Hematopoietic multipotent progenitor cell treated with erythropoietin and hydrocortisone succinate and interleukin-3 and kit ligand, for 17 days (in vitro differentiated cells): ENCODE measurements around the gene RPS28.
A peak's percentile ranks its signal among the peaks of the same experiment; 100 is the strongest.
"Not testable (repeated sequence)": the region's sequence is repeated elsewhere in the genome, so short reads cannot be mapped to it uniquely, and the experiment has no call there.

ENCODE experiments used
- DNase-seq: peaks from one replicate; pipeline ENCODE4 v3.0.0-alpha.2; 2015; ENCODE audit warnings: low spot score

RPS28 gene

DNA sequence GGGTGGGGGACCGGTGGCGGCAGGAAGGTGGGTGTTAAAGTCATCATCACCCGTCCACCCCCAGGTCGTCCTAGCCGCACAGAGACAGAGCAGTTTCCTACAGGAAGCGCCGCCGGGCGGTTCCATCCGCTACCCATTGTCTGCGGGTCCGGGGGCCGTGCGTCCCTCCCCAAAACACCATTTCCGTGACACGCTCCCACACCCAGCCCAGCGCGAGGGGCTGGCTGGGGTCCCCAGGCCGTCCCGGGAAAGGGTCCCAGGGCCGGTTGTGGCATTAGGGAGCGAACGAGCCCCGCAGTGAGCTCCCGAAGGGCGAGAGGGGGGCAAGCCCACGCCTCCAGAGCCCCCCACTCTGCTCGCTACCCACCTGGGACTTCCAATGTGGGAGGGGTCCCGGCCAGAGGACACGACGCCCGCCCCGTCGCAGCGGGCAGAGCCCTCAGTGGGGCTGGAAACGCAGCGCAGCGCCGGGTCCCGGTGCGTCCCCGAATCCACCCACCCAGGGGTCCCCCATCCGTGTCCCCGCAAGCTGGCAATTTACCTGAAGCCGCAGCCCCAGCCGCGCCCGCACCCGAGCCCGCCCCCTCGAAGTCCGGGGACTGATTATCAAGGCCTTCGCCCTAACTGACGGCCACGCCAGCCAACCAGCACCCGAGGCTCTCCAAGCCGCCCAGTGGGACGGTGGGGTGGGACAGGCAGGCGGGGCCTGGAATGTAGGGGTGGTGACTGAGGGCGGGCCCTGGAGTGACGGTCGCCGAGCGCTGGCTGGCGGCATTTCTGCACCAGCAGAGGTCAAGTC is 21.6 kb downstream of the RPS28 start, which contains the start of gene KANK3:
Gene KANK3 (minus strand): TSS at position 579 of the 799 bp plus-strand sequence. CDS start 5,434 bp downstream, outside the sequence.
- DNase-seq, result peak; percentile 83

GRCh38 chr19:8343483-8343844 is 22.2 kb downstream of the RPS28 start:
- no peak for DNase-seq

GRCh38 chr19:8349629-8350372 is 28.5 kb downstream of the RPS28 start:
- DNase-seq, result not testable (repeated sequence)

DNA sequence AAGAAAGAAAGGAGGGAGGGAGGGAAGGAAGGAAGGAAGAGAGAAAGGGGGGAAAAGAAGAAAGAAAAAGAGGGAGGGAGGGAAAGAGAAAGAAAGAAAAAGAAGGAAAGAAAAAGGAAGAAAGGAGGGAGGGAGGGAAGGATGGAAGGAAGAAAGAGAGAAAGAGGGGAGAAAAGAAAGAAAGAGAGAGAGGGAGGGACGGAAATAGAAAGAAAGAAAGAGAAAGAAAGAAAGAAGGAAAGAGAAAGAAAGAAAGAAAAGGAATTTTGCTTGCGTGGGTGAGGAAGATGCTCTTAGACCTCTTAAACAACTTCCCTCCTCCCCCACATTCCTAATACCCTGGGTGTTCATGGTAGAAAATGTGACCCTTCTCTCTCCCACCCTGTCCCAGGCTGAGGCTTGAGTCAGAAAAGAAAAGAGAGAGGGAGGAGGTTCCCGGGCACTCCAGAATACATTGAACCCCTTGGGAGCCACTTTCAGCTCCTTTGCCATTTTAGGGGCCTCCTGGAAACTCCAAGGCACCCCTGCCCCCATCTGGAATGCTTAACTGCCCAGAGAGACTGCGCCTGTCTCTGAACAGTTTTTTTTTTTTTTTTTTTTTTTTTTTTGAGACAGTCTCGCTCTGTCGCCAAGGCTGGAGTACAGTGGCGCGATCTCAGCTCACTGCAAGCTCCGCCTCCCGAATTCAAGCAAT is 31.0 kb downstream of the RPS28 start:
- DNase-seq, result no peak

DNA sequence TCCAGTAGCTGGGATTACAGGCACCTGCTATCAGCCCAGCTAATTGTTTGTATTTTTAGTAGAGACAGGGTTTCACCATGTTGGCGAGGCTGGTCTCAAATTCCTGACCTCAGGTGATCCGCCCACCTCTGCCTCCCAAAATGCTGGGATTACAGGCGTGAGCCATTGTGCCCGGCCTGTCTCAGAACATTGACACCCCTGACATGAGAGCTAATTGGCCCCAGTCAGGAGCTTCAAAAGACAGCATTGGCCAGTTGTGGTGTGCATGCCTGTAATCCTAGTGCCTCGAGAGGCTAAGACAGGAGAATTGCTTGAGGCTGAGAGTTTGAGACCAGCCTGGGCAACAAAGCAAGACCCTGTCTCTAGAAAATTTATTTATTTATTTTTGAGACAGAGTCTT is 31.5 kb downstream of the RPS28 start:
- not testable (repeated sequence) for DNase-seq

DNA sequence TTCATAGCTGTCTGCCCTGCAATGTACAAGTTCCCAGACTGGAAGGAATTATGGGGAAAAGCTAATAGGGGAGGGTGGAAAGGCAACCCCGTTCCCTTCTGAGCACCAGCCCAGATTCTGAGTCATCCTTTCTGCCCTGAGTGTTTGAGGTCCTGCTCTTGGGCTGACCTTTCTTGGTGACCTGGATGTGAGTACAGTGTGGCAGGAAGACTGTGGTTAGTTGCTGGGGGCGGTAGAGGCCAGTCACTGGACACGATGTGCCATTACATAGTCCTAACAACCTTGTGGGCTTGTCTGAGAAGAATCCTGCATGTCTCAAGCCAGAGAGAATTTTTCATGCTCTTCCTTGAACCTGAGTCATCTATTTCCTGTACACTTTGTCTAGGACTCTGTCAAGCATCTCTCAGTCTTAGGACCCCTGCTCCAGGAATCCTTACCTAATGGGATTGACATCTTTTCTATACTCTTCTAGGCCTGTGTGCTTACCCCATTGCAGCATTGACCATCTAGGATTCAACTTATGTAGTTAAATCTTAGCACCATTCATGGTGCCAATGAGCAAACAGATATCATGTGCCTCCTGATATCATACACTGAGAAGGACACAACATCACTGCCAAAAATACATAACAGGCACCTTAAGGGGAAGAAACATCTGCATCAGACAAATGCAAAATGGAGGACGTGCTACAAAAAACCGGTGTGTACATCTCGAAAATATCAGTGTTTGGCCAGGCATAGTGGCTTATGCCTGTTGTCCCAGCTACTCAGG is 34.5 kb downstream of the RPS28 start:
- DNase-seq, result no peak

DNA sequence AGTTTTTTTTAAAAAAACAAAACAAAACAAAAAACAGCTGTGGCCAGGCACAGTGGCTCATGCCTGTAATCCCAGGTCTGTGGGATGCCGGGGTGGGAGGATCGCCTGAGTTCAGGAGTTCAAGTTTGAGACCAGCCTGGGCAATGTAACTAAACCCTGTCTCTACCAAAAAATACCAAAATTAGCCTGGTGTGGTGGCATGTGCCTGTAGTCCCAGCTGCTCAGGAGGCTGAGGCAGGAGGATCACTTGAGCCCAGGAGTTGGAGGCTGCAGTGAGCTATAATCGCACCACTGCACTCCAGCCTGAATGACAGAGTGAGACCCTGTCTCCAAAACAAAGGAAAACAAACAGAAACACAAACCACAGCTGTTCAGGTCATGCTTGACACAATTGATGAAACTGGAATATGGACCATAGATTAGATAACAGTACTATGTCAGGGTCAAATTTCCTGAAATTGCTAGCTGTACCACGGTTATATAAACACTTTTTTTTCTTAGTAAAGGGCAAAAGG is 35.8 kb downstream of the RPS28 start:
- no peak for DNase-seq

GRCh38 chr19:8358948-8359347 is 37.7 kb downstream of the RPS28 start:
- no peak for DNase-seq

GRCh38 chr19:8360196-8360595 is 38.9 kb downstream of the RPS28 start:
- no peak for DNase-seq

GRCh38 chr19:8361921-8362793 is 40.9 kb downstream of the RPS28 start:
- peak; percentile 65 for DNase-seq

GRCh38 chr19:8363803-8364771 is 42.8 kb downstream of the RPS28 start, which contains the start of gene ANGPTL4:
TSS of gene ANGPTL4 (plus strand) at chr19:8364155. CDS start at chr19:8364322, 167 bp downstream.
- no peak for DNase-seq

DNA sequence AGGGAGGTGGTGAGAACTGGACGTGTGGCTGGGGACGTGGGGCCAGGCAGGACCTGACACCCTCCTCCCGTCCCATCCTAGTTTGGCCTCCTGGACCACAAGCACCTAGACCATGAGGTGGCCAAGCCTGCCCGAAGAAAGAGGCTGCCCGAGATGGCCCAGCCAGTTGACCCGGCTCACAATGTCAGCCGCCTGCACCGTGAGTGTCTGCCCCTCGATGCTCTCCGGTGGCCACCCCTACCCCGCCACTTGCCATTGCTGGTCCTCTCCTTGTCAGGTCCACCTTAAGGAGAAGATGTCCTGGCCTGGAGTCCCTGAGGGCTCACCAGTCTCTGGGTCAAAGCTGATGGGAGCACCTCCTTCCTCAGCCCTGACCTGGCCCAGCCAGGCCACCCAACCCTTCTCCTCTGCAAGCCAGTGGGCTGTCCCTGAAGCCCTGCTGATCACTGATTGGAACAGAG is 44.9 kb downstream of the RPS28 start:
- no peak for DNase-seq

GRCh38 chr19:8366961-8367326 is 45.6 kb downstream of the RPS28 start:
- no peak for DNase-seq

- no peak for DNase-seq
These were observed 46.2 kb downstream of the RPS28 start for GRCh38 chr19:8367327-8368001.

GRCh38 chr19:8370176-8371010 is 49.1 kb downstream of the RPS28 start:
- DNase-seq, result no peak

GRCh38 chr19:8371011-8371804 is 49.9 kb downstream of the RPS28 start:
- peak; percentile 24 for DNase-seq
